Transverse colon (tissue), 4 donors: Measurements from ENCODE around the gene APOA5. TPM values are rescaled to one million over a fixed set of nuclear protein-coding genes. Genes with fewer than 3 reads are reported as not detected.

Experiments
- DNase-seq: peaks from one replicate; pipeline ENCODE4 v3.0.0-alpha.2; 2019
- H3K27ac ChIP-seq, 4 donors: fragments of 200-600 bp; sonication (generic); 2 replicates each; pipeline ENCODE4 v1.5.1; 2016 to 2018; ENCODE audit warnings: inconsistent platforms in 4 of 4
- H3K27me3 ChIP-seq: fragments of 200-600 bp; sonication (generic); 2 replicates; pipeline ENCODE4 v1.5.1; 2017; ENCODE audit warnings: inconsistent platforms
- H3K36me3 ChIP-seq, 4 donors: fragments of 200-600 bp; sonication (generic); 2 replicates each; pipeline ENCODE4 v1.5.1; 2017 to 2019; ENCODE audit warnings: inconsistent platforms in 4 of 4
- H3K4me1 ChIP-seq, 4 donors: fragments of 200-600 bp; sonication (generic); 2 replicates each; pipeline ENCODE4 v1.5.1; 2017 to 2020; ENCODE audit warnings: inconsistent platforms in 4 of 4
- H3K4me3 ChIP-seq, 4 donors: fragments of 200-600 bp; sonication (generic); 1 replicate in 1 of 4; 2 replicates in 3 of 4; pipeline versions ENCODE4 v1.5.1 to v1.6.1; 2017 to 2019; ENCODE audit warnings: inconsistent platforms in 4 of 4
- H3K9me3 ChIP-seq, 2 donors: fragments of 200-600 bp; sonication (generic); 2 replicates each; pipeline ENCODE4 v1.5.1; 2017 to 2019; ENCODE audit warnings: inconsistent platforms in 2 of 2
- CTCF ChIP-seq, 5 experiments: fragments of 200-600 bp in 3 of 5; fragments of 450-650 bp in 2 of 5; sonication (generic) in 3 of 5; IDR thresholded peaks; 1 replicate in 2 of 5; 2 replicates in 3 of 5; pipeline ENCODE4 v1.5.1; 2016 to 2017; ENCODE audit warnings: antibody characterized with exemption in 5 of 5, inconsistent platforms in 3 of 5, mild to moderate bottlenecking in 2 of 5, moderate library complexity in 1 of 5
- EP300 ChIP-seq: sonication (generic); formaldehyde crosslinking; IDR thresholded peaks from one replicate; pipeline ENCODE4 v1.6.1; 2017; ENCODE audit warnings: antibody characterized with exemption, low read depth
- POLR2A ChIP-seq: fragments of 450-650 bp; IDR thresholded peaks from one replicate; pipeline ENCODE4 v1.6.1; 2016; ENCODE audit warnings: antibody characterized with exemption, mild to moderate bottlenecking, moderate library complexity
- POLR2AphosphoS5 ChIP-seq, 3 donors: sonication (generic); formaldehyde crosslinking; IDR thresholded peaks; one replicate each; pipeline ENCODE4 v1.6.1; 2016; ENCODE audit warnings: antibody characterized with exemption in 3 of 3
- WGBS, 2 donors: methylation state at CpG; one replicate each; pipeline ENCODE4 v1.1.5; 2018; ENCODE audit warnings: low coverage in 1 of 2; 5-methylcytosine and 5-hydroxymethylcytosine counted together
- in situ Hi-C, 4 donors: fragments of 200-750 bp; cut with MboI; loops; one replicate each; pipeline versions ENCODE4 v1.15.0 to v1.15.1; 2017; ENCODE audit warnings: low sequenced_read_pairs in 3 of 4, low pct_ligation_motif_present in 1 of 4, low pct_unique_long_range_greater_than_20kb in 1 of 4
- intact Hi-C: fragments of 100-400 bp; cut with DNase I; formaldehyde crosslinking; loops from one replicate; pipeline ENCODE4 v1.15.1; 2023; ENCODE audit warnings: low total_unique reads
- total RNA-seq, 4 donors: library from RNA; depleted of rRNA; stranded (reverse); fragments of >200 nt; gene quantifications; one replicate each; pipeline ENCODE4 v1.1.0, GENCODE V29; 2016

APOA5 gene
- total RNA-seq, 4 donors from 2014 or later, result not detected

GRCh38 chr11:116825854-116826750 is 34.4 kb upstream of the APOA5 start:
- no peaks in the 10 kb centered on the region for H3K27me3 ChIP-seq
- intact Hi-C loops, result no loop called here
- TF ChIP-seq EP300, result no peak
- no peak for TF ChIP-seq POLR2A
- TF ChIP-seq POLR2AphosphoS5 (IDR thresholded peaks at IDR 0.05), result no peak
- no peak for TF ChIP-seq CTCF (IDR thresholded peaks at IDR 0.05)
- H3K9me3 ChIP-seq, result no peaks in the 10 kb centered on the region
- in situ Hi-C loops, result no loop called here
- H3K4me3 ChIP-seq, result no peak overlapping the region
- WGBS, 2 donors, result 80% methylated on average over 20 of the region's 22 CpGs; no CpG with 5 or more reads in 1 of the 2 donors
- no peaks in the 10 kb centered on the region for H3K36me3 ChIP-seq
- no peak overlapping the region for H3K27ac ChIP-seq
- DNase-seq, result no peak
- no peaks in the 10 kb centered on the region for H3K4me1 ChIP-seq

- TF ChIP-seq CTCF (IDR thresholded peaks at IDR 0.05) (no peak), EP300 (no peak), POLR2A (no peak), POLR2AphosphoS5 (IDR thresholded peaks at IDR 0.05) (no peak)
- Histone ChIP-seq H3K27ac (no peak overlapping the region), H3K9me3 (no peaks in the 10 kb centered on the region), H3K4me1 (no peaks in the 10 kb centered on the region), H3K27me3 (no peaks in the 10 kb centered on the region), H3K4me3 (no peak overlapping the region), H3K36me3 (no peaks in the 10 kb centered on the region)
- intact Hi-C loops, result no loop called here
- no peak for DNase-seq
- in situ Hi-C loops, result no loop called here
- WGBS, 2 donors, result 84% methylated on average over 5 of the region's 5 CpGs; no CpG with 5 or more reads in 1 of the 2 donors
These were observed 33.8 kb upstream of the APOA5 start for GRCh38 chr11:116825434-116825833.

GRCh38 chr11:116823031-116823843 is 31.6 kb upstream of the APOA5 start, which contains the start of gene APOA4:
Gene APOA4 (minus strand): TSS chr11:116823304. CDS start chr11:116823191, 113 bp downstream.
- DNase-seq, result no peak
- no peaks in the 10 kb centered on the region for H3K9me3 ChIP-seq
- no peaks in the 10 kb centered on the region for H3K36me3 ChIP-seq
- intact Hi-C loops (no loop called here), in situ Hi-C loops (no loop called here)
- no peaks in the 10 kb centered on the region for H3K27me3 ChIP-seq
- no peaks in the 10 kb centered on the region for H3K4me1 ChIP-seq
- WGBS, 2 donors, result 85% methylated on average over 15 of the region's 16 CpGs; no CpG with 5 or more reads in 1 of the 2 donors
- no peak within 1 kb of the TSS for H3K4me3 ChIP-seq
- no peak within 1 kb of the TSS for H3K27ac ChIP-seq
- no peak for TF ChIP-seq POLR2AphosphoS5 (IDR thresholded peaks at IDR 0.05)
- TF ChIP-seq CTCF (IDR thresholded peaks at IDR 0.05), result no peak
- TF ChIP-seq POLR2A, result no peak
- no peak for TF ChIP-seq EP300

GRCh38 chr11:116822575-116822974 is 30.9 kb upstream of the APOA5 start:
- in situ Hi-C loops, result no loop called here
- Histone ChIP-seq H3K36me3 (no peaks in the 10 kb centered on the region), H3K9me3 (no peaks in the 10 kb centered on the region), H3K27me3 (no peaks in the 10 kb centered on the region), H3K27ac (no peak overlapping the region), H3K4me1 (no peaks in the 10 kb centered on the region), H3K4me3 (no peak overlapping the region)
- DNase-seq, result no peak
- intact Hi-C loops, result no loop called here
- WGBS, 2 donors, result 73% methylated on average over 5 of the region's 5 CpGs; no CpG with 5 or more reads in 1 of the 2 donors
- TF ChIP-seq POLR2A, result no peak
- no peak for TF ChIP-seq POLR2AphosphoS5 (IDR thresholded peaks at IDR 0.05)
- no peak for TF ChIP-seq EP300
- TF ChIP-seq CTCF (IDR thresholded peaks at IDR 0.05), result no peak
